Suprapubic skin (tissue), 4 donors: ENCODE results near the gene PATZ1. TPM values are rescaled to one million over a fixed set of nuclear protein-coding genes. Genes with fewer than 3 reads are reported as not detected.

Experiments
- DNase-seq, 2 donors: peaks; one replicate each; pipeline ENCODE4 v3.0.0-alpha.2; 2019; ENCODE audit warnings: low spot score in 2 of 2
- H3K27ac ChIP-seq: fragments of 200-600 bp; sonication (generic); one replicate; pipeline ENCODE4 v1.5.1; 2019
- H3K27me3 ChIP-seq: fragments of 200-600 bp; sonication (generic); one replicate; pipeline ENCODE4 v1.5.1; 2019
- H3K36me3 ChIP-seq: fragments of 200-600 bp; sonication (generic); one replicate; pipeline ENCODE4 v1.5.1; 2019
- H3K4me1 ChIP-seq: fragments of 200-600 bp; sonication (generic); one replicate; pipeline ENCODE4 v1.5.1; 2019
- H3K4me3 ChIP-seq: fragments of 200-600 bp; sonication (generic); one replicate; pipeline ENCODE4 v1.5.1; 2019; ENCODE audit warnings: mild to moderate bottlenecking
- H3K9me3 ChIP-seq: fragments of 200-600 bp; sonication (generic); one replicate; pipeline ENCODE4 v1.5.1; 2019
- EP300 ChIP-seq: sonication (generic); formaldehyde crosslinking; IDR thresholded peaks from one replicate; pipeline ENCODE4 v1.6.1; 2017; ENCODE audit warnings: antibody characterized with exemption
- POLR2A ChIP-seq, 2 donors: fragments of 450-650 bp; IDR thresholded peaks; one replicate each; pipeline ENCODE4 v1.6.1; 2017; ENCODE audit warnings: antibody characterized with exemption in 2 of 2, mild to moderate bottlenecking in 2 of 2, moderate library complexity in 2 of 2
- POLR2AphosphoS5 ChIP-seq, 3 donors: sonication (generic); formaldehyde crosslinking; IDR thresholded peaks; one replicate each; pipeline ENCODE4 v1.6.1; 2017; ENCODE audit warnings: antibody characterized with exemption in 3 of 3
- WGBS: methylation state at CpG from one replicate; pipeline ENCODE4 v1.1.5; 2018; 5-methylcytosine and 5-hydroxymethylcytosine counted together
- total RNA-seq, 4 donors: library from RNA; depleted of rRNA; stranded (reverse); fragments of >200 nt; gene quantifications; one replicate each; pipeline ENCODE4 v1.1.0, GENCODE V29; 2016
- TF ChIP-seq, protein P1 (sequence below), 2 donors: fragments of 200-600 bp in 1 of 2; fragments of 450-650 bp in 1 of 2; sonication (generic) in 1 of 2; IDR thresholded peaks; one replicate each; pipeline ENCODE4 v1.5.1; 2016 to 2019; ENCODE audit warnings: antibody characterized with exemption in 2 of 2, mild to moderate bottlenecking in 1 of 2, moderate library complexity in 1 of 2

PATZ1 gene
- total RNA-seq, 4 donors from 2014 or later, result 11.8 to 23.3 (median 14.6) TPM

DNA sequence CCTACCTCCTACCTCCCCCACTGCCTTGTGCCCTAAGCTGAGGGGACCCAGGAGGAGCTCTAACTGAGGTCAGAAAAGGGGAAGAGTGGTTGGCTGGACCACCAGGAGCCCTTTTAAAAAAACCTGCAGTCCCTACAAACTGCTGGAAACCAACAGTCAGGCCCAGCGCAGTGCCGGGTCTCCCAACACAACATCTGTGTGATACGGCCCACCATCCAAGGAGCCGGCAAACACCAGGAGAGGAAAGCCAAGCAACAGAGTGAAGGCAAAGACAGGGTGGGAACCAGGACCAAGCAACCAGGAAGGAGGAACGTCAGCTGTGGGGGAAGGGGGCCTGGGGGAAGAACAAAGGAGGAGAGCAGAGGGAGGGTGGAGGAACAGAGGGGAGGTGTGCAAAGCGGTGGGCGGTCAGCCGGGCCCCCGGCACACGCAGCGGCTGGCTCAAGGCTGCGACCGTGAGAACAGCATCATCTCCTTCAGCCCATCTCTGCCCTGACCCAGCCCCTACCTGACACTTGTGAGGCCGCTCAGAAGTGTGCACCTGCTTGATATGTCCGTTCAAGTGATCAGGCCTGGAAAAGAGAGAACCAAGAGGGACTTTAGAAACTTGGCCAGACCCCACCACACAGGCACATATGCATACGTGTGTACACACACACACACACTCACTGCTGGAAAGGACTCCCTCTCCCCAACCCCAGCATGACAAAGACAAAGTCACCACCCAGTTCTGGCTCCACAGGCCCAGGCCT, 3.6 kb downstream of the PATZ1 start:
- peak overlapping the region; percentile 74 for H3K4me3 ChIP-seq
- WGBS, result 55% methylated on average over 16 of the region's 16 CpGs
- H3K4me1 ChIP-seq, result peaks cover 73% of the 10 kb centered on the region
- peaks cover 46% of the 10 kb centered on the region for H3K36me3 ChIP-seq
- H3K27ac ChIP-seq, result no peak overlapping the region
- H3K27me3 ChIP-seq, result no peaks in the 10 kb centered on the region
- H3K9me3 ChIP-seq, result no peaks in the 10 kb centered on the region
- TF ChIP-seq POLR2AphosphoS5 (IDR thresholded peaks at IDR 0.05), result no peak
- TF ChIP-seq, protein P1, sequence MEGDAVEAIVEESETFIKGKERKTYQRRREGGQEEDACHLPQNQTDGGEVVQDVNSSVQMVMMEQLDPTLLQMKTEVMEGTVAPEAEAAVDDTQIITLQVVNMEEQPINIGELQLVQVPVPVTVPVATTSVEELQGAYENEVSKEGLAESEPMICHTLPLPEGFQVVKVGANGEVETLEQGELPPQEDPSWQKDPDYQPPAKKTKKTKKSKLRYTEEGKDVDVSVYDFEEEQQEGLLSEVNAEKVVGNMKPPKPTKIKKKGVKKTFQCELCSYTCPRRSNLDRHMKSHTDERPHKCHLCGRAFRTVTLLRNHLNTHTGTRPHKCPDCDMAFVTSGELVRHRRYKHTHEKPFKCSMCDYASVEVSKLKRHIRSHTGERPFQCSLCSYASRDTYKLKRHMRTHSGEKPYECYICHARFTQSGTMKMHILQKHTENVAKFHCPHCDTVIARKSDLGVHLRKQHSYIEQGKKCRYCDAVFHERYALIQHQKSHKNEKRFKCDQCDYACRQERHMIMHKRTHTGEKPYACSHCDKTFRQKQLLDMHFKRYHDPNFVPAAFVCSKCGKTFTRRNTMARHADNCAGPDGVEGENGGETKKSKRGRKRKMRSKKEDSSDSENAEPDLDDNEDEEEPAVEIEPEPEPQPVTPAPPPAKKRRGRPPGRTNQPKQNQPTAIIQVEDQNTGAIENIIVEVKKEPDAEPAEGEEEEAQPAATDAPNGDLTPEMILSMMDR (IDR thresholded peaks at IDR 0.05), result no peak
- no peak for TF ChIP-seq POLR2A (IDR thresholded peaks at IDR 0.05)
- no peak for TF ChIP-seq EP300
- no peak for DNase-seq

DNA sequence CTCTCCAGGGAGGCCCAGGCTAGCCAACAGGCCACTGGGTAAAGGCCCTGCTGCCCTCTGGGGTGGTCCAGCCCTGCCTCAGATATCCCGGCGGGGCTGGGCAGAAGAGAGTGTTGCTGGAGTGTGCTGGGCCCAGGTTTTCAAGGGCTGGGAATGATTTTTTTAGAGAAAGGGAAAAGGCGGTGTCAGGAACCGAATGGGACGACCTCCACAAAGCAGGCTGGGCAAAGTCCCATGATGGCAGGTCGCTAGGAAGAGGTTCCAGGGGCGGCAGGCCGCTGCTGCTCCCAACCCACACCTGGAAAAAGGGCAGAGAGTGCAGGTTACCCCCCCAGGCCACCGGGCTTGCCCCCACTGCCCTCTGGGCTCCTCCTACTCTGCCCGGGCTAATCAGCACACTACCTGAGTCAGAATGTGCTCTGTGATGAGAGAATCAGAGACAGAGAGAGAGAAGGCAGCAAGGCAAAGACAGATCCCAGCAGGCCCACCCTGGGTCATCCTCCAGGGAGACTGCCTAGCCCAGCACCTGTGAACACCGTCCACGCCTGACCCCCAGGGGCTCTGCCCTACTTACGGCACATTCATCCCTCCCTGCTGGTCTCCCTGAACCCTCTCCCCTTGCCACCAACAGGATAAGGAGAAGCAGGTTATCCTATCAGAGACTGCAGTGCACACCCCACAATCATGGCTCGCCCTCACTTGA, 4.6 kb downstream of the PATZ1 start:
- peaks cover 48% of the 10 kb centered on the region for H3K36me3 ChIP-seq
- no peak overlapping the region for H3K27ac ChIP-seq
- no peaks in the 10 kb centered on the region for H3K27me3 ChIP-seq
- TF ChIP-seq POLR2AphosphoS5 (IDR thresholded peaks at IDR 0.05), result no peak
- TF ChIP-seq, protein P1 (IDR thresholded peaks at IDR 0.05), result no peak
- no peak for TF ChIP-seq POLR2A (IDR thresholded peaks at IDR 0.05)
- TF ChIP-seq EP300, result no peak
- no peak for DNase-seq
- 77% methylated on average over 12 of the region's 14 CpGs for WGBS
- H3K4me1 ChIP-seq, result peaks cover 76% of the 10 kb centered on the region
- H3K4me3 ChIP-seq, result no peak overlapping the region
- no peaks in the 10 kb centered on the region for H3K9me3 ChIP-seq

DNA sequence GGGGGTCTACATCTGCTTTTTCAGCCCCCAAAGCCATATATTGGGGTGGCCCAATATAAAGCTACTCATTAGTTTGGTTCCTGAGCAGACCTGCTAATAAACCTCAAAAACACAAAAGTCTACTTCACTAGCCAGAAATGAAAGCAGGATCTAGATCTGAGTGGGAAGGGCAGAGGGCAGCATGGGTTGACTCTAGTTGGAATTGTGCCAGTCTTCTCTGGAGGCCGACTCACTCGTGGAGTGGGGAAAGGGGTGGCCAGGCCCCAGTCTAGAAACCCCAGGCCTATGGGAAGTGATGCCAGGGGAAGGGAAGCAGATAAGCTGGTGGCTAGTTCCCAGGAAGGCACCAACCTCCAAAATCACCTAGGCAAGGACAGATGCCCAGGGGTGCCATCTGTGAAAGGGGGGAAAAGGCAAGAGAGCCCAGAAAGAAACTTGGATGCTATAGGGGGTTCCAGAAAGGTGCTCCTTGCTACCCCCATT, 5.3 kb downstream of the PATZ1 start:
- no peak overlapping the region for H3K4me3 ChIP-seq
- no peak for DNase-seq
- peaks cover 73% of the 10 kb centered on the region for H3K4me1 ChIP-seq
- no peak overlapping the region for H3K27ac ChIP-seq
- H3K36me3 ChIP-seq, result peaks cover 48% of the 10 kb centered on the region
- no peaks in the 10 kb centered on the region for H3K9me3 ChIP-seq
- TF ChIP-seq, protein P1 (IDR thresholded peaks at IDR 0.05), result no peak
- TF ChIP-seq POLR2A (IDR thresholded peaks at IDR 0.05), result no peak
- TF ChIP-seq EP300, result no peak
- TF ChIP-seq POLR2AphosphoS5 (IDR thresholded peaks at IDR 0.05), result no peak
- H3K27me3 ChIP-seq, result no peaks in the 10 kb centered on the region
- 10% methylated on average over 2 of the region's 2 CpGs for WGBS

DNA sequence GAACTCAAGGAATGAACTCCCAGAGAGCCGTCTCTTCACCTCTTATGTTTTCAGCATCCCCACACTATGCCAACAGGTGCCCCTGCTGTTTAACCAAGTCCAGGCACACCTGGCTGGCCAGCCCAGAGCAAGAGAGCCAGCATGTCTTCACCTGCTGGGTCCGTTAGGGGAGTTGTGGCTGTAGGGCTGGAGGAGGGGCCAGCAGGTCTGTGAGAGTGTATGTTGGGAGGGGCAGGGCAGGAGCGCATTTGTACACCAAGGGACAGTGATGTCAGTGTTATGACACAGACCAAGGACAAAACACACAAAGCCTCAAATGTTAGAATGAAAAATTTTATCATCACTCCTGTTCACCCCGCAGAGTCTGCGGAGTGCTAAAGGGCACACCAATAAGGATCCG, 5.8 kb downstream of the PATZ1 start:
- Histone ChIP-seq H3K27me3 (no peaks in the 10 kb centered on the region), H3K27ac (no peak overlapping the region), H3K4me3 (no peak overlapping the region), H3K4me1 (peaks cover 70% of the 10 kb centered on the region), H3K9me3 (no peaks in the 10 kb centered on the region), H3K36me3 (peaks cover 50% of the 10 kb centered on the region)
- 95% methylated on average over 6 of the region's 6 CpGs for WGBS
- no peak for DNase-seq
- TF ChIP-seq POLR2A (IDR thresholded peaks at IDR 0.05) (no peak), POLR2AphosphoS5 (IDR thresholded peaks at IDR 0.05) (no peak), EP300 (no peak)
- TF ChIP-seq, protein P1 (IDR thresholded peaks at IDR 0.05), result no peak
